ENCODE results near the gene QTRT2.

Gene QTRT2

DNA sequence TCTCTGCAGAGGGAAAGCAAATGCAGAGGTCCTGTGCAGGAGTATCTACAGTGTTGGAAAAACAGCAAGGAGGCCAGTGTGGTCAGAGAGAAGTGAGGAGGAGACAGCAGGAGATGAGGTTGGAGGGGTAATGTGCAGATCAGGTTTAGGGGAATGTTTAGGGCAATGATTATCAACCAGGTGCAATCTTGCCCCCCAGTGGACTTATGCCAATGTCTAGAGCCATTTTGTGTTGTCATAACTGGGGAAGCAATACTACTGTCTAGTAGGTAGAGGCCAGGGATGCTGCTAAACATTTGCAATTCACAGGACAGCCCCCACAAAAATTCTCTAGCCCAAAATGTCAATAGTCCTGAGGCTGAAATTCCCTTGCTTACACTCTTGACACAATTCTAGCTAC, 13.3 kb upstream of the QTRT2 start:
- DNase-seq (ENCODE audit: low read depth, low spot score) = no peak
- in situ Hi-C loops (cut with HindIII; ENCODE audit: low sequenced_read_pairs) = no loop called here
- TF ChIP-seq, protein P1, sequence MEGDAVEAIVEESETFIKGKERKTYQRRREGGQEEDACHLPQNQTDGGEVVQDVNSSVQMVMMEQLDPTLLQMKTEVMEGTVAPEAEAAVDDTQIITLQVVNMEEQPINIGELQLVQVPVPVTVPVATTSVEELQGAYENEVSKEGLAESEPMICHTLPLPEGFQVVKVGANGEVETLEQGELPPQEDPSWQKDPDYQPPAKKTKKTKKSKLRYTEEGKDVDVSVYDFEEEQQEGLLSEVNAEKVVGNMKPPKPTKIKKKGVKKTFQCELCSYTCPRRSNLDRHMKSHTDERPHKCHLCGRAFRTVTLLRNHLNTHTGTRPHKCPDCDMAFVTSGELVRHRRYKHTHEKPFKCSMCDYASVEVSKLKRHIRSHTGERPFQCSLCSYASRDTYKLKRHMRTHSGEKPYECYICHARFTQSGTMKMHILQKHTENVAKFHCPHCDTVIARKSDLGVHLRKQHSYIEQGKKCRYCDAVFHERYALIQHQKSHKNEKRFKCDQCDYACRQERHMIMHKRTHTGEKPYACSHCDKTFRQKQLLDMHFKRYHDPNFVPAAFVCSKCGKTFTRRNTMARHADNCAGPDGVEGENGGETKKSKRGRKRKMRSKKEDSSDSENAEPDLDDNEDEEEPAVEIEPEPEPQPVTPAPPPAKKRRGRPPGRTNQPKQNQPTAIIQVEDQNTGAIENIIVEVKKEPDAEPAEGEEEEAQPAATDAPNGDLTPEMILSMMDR (IDR thresholded peaks at IDR 0.05; ENCODE audit: low read depth, low read length) = no peak
- no peak overlapping the region for H3K4me3 ChIP-seq (ENCODE audit: low read depth, low read length)

DNA sequence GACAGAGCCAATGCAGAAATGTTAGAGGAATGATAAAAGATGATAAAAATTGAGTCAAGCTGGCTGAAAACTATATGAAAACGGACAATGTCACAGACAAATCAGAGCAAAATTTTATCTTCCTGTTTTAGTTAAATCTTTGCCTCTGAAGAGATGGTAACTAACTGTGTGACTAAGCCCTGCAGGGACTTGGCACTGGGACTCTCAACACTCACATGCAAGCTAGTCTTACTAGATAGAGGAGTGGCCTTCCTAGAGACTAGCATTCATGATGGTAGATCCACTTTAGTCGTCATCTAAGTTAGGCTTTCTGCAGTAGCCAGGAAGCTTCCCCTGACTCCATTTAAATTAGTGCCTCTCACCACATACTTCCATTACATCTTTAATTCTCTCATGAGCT, 4.3 kb upstream of the QTRT2 start:
- no peak for DNase-seq (ENCODE audit: low read depth, low spot score)
- in situ Hi-C loops (cut with HindIII; ENCODE audit: low sequenced_read_pairs) = no loop called here
- TF ChIP-seq, protein P1 (IDR thresholded peaks at IDR 0.05; ENCODE audit: low read depth, low read length) = no peak
- H3K4me3 ChIP-seq (ENCODE audit: low read depth, low read length) = no peak overlapping the region

DNA sequence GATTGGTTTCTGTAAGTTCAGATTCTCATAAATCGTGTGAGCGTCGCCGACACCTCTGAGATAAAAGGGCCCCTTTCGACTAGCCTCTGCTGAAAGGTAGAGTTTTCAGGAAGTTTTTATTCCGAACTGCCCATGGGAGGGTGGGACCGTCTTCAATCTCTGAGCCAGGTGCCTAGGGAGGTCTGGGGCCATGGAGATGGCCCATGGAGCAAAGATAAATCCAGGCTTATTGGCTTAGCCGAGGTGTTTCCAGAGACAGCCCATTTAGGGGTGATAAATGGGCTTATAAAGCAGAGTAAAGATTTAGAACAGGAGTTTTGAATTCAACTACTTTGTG, 442 bp downstream of the QTRT2 start:
- H3K4me3 ChIP-seq (ENCODE audit: low read depth, low read length) = peak overlapping the region; percentile 96
- in situ Hi-C loops (cut with HindIII; ENCODE audit: low sequenced_read_pairs) = no loop called here
- DNase-seq (ENCODE audit: low read depth, low spot score) = no peak
- TF ChIP-seq, protein P1 (IDR thresholded peaks at IDR 0.05; ENCODE audit: low read depth, low read length) = no peak

DNA sequence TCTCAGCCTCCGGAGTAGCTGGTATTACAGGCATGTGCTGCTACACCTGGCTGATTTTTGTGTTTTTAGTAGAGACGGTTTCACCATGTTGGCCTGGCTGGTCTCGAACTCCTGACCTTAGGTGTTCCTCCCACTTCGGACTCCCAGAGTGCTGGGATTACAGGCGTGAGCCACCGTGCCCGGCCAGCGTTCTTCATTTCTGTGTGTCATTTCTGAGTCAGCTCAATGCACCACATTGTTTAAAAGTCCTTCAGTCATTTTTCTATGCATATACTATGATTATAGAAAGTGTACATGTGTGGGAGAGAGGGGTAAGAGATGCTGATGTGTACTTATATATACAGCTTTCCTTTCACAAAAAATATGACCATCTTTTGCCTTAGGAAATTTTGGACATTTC, 2.1 kb downstream of the QTRT2 start:
- H3K4me3 ChIP-seq (ENCODE audit: low read depth, low read length) = no peak overlapping the region
- DNase-seq (ENCODE audit: low read depth, low spot score) = no peak
- in situ Hi-C loops (cut with HindIII; ENCODE audit: low sequenced_read_pairs) = no loop called here
- TF ChIP-seq, protein P1 (IDR thresholded peaks at IDR 0.05; ENCODE audit: low read depth, low read length) = no peak

DNA sequence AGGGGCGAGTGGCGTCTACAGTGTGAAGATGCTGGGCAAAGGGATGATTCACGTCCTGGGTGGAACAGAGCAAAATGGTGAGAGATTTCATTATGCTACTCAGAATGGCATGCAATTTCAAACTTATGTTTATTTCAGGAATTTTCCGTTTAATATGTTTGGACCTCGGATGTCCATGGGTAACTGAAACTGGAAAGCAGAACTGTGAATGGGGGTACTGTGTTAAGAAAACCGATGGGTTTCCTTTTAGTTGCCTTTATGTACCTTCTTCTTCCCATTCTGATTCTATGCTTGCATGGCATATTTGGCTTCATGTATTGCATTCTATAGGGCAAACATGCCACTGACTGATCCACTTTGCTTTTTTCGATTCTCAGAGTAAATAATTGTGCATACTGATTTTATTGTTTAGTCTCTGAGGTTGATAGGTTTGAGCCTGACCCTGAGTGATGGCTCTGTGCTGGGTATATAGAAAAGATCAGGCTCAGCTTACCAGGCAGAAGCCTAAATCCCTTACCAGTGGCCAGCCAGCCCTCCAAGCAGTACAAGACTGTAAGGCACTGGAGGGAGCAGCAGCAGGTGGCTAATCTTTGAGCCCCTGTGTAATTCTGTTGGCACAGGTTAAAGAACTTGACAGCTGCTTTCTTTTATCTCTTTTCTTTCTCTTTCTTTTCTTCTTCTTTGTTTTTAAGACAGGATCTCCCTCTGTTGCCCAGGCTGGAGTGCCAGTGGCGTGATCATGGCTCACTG, 4.5 kb downstream of the QTRT2 start:
- TF ChIP-seq, protein P1 (IDR thresholded peaks at IDR 0.05; ENCODE audit: low read depth, low read length) = no peak
- in situ Hi-C loops (cut with HindIII; ENCODE audit: low sequenced_read_pairs) = no loop called here
- no peak for DNase-seq (ENCODE audit: low read depth, low spot score)
- H3K4me3 ChIP-seq (ENCODE audit: low read depth, low read length) = no peak overlapping the region

DNA sequence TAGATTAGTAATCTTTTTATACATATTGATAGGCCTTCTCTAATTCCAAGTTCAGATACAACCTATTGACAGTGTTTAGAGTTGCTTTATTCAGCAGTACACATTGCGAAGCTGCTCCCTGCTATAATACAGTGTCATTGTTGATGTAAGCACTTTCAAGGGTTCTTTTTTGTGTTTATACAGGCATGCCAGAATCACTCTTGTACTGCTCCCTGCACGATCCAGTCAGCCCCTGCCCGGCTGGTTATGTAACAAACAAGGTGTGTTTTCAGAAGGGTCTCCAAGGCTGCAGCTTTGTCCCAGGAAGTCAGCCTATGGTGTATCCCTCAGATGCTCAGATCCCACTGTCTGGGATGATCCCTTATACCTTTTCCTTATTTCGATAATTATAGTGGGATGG, 11.3 kb downstream of the QTRT2 start:
- DNase-seq (ENCODE audit: low read depth, low spot score) = no peak
- TF ChIP-seq, protein P1 (IDR thresholded peaks at IDR 0.05; ENCODE audit: low read depth, low read length) = no peak
- H3K4me3 ChIP-seq (ENCODE audit: low read depth, low read length) = no peak overlapping the region
- in situ Hi-C loops (cut with HindIII; ENCODE audit: low sequenced_read_pairs) = no loop called here

All from astrocyte of the spinal cord (primary cell).